Thoracic aorta (tissue), 2 donors: ENCODE measurements around the gene LRRC7. TPM values are rescaled to one million over a fixed set of nuclear protein-coding genes. Genes with fewer than 3 reads are reported as not detected.

ENCODE experiments used
- ATAC-seq: fragments of 150-250 bp; one replicate; pipeline ENCODE4 v1.8.0; 2017; ENCODE audit warnings: low read depth; ENCODE audit not compliant: insufficient number of reproducible peaks, low FRiP score
- DNase-seq: peaks from one replicate; pipeline ENCODE4 v3.0.0-alpha.2; 2020; ENCODE audit warnings: low spot score
- H3K27ac ChIP-seq, 2 donors: fragments of 200-600 bp; sonication (generic); 1 replicate in 1 of 2; 2 replicates in 1 of 2; pipeline ENCODE4 v1.5.1; 2016; ENCODE audit warnings: mild to moderate bottlenecking in 2 of 2, moderate library complexity in 2 of 2
- H3K27me3 ChIP-seq: fragments of 200-600 bp; sonication (generic); replicated peaks from 2 replicates; pipeline ENCODE4 v1.6.0; 2016; ENCODE audit warnings: mild to moderate bottlenecking; ENCODE audit not compliant: insufficient read depth
- H3K36me3 ChIP-seq: fragments of 200-600 bp; sonication (generic); one replicate; pipeline ENCODE4 v1.5.1; 2016
- H3K4me1 ChIP-seq, 2 donors: fragments of 200-600 bp; sonication (generic); 1 replicate in 1 of 2; 2 replicates in 1 of 2; pipeline versions ENCODE4 v1.5.1 to v1.6.0; 2016; ENCODE audit warnings: low read depth in 2 of 2, mild to moderate bottlenecking in 1 of 2; ENCODE audit not compliant: control insufficient read depth in 1 of 2
- H3K4me3 ChIP-seq: fragments of 200-600 bp; sonication (generic); 2 replicates; pipeline ENCODE4 v1.5.1; 2016; ENCODE audit warnings: mild to moderate bottlenecking
- H3K9me3 ChIP-seq: fragments of 200-600 bp; sonication (generic); 2 replicates; pipeline ENCODE4 v1.5.1; 2016
- total RNA-seq, 2 donors: library from RNA; depleted of rRNA; stranded (reverse); fragments of >200 nt; gene quantifications; one replicate each; pipeline versions ENCODE4 v1.1.0 to v1.2.3, GENCODE V29; 2016
- TF ChIP-seq, protein P1 (sequence below): fragments of 200-600 bp; sonication (generic); IDR thresholded peaks from one replicate; pipeline ENCODE4 v1.5.1; 2019; ENCODE audit warnings: antibody characterized with exemption

Gene LRRC7
- total RNA-seq, 2 donors from 2014 or later: 0.14 to 0.35 TPM

DNA sequence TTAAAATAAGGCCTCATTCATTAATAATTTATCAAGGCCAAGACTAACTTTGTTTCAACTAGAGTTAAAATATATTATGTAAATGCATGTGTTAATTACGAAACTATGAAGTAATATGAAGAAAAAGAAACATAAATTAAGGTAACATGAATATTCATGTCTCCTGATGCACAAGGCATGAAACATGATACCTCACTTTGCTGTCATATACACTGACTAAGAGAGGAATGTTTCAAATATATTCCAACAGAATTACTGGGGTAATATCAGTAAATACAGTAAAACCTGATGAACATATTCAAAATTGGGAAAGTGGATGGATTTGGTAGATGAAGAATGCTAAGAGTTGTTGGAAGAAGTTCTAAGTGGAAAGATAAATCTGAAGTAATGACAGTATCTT lies 274.6 kb downstream of the LRRC7 start:
- Histone ChIP-seq H3K4me1 (no peaks in the 10 kb centered on the region), H3K27me3 (no peaks in the 10 kb centered on the region), H3K9me3 (no peaks in the 10 kb centered on the region), H3K36me3 (no peaks in the 10 kb centered on the region), H3K27ac (no peak overlapping the region), H3K4me3 (no peak overlapping the region)
- TF ChIP-seq, protein P1, sequence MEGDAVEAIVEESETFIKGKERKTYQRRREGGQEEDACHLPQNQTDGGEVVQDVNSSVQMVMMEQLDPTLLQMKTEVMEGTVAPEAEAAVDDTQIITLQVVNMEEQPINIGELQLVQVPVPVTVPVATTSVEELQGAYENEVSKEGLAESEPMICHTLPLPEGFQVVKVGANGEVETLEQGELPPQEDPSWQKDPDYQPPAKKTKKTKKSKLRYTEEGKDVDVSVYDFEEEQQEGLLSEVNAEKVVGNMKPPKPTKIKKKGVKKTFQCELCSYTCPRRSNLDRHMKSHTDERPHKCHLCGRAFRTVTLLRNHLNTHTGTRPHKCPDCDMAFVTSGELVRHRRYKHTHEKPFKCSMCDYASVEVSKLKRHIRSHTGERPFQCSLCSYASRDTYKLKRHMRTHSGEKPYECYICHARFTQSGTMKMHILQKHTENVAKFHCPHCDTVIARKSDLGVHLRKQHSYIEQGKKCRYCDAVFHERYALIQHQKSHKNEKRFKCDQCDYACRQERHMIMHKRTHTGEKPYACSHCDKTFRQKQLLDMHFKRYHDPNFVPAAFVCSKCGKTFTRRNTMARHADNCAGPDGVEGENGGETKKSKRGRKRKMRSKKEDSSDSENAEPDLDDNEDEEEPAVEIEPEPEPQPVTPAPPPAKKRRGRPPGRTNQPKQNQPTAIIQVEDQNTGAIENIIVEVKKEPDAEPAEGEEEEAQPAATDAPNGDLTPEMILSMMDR: no peak
- DNase-seq (no peak), ATAC-seq (no peak)

DNA sequence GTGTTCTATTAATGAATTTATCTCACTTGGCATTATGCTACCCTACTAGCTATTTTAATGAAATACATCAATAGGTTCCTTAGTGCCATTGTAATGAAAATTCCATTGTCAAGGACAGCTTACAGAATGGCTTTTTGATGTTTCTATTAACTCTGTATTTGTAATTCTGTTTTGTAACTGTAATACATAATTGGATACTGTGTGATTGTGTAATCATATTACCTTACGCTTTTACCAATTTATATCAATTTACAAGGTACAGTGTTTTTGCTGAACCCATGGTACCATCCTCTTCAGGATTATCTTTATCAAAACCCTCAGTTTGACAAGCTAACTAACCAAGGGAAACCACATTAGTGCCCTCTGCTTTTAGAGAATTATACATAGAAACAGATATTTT lies 277.9 kb downstream of the LRRC7 start:
- no peak overlapping the region for H3K27ac ChIP-seq
- no peaks in the 10 kb centered on the region for H3K4me1 ChIP-seq
- H3K4me3 ChIP-seq: no peak overlapping the region
- DNase-seq (no peak), ATAC-seq (no peak)
- no peaks in the 10 kb centered on the region for H3K27me3 ChIP-seq
- TF ChIP-seq, protein P1: no peak
- H3K9me3 ChIP-seq: no peaks in the 10 kb centered on the region
- no peaks in the 10 kb centered on the region for H3K36me3 ChIP-seq

DNA sequence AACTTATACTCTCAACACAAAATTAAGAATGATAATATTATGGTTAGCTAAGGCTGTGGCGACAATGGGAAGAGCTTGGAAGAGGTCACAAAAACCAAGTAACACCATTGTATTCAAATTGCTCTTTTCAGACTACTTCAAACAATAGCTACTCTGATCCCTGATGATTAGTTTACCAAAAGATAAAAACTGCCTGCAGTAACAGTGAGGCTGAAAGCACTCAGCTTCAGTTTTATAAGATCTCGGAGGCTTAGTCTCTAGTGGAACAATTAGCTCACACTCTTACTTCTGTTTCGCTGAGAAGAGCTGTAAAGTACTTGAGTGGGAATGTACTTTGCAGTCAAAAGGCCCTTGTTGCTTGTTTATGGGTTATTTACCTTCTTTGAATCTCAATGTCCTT lies 278.5 kb downstream of the LRRC7 start:
- Histone ChIP-seq H3K4me3 (no peak overlapping the region), H3K36me3 (no peaks in the 10 kb centered on the region), H3K27me3 (no peaks in the 10 kb centered on the region), H3K27ac (no peak overlapping the region), H3K4me1 (no peaks in the 10 kb centered on the region), H3K9me3 (no peaks in the 10 kb centered on the region)
- ATAC-seq: no peak
- DNase-seq: no peak
- TF ChIP-seq, protein P1: no peak

DNA sequence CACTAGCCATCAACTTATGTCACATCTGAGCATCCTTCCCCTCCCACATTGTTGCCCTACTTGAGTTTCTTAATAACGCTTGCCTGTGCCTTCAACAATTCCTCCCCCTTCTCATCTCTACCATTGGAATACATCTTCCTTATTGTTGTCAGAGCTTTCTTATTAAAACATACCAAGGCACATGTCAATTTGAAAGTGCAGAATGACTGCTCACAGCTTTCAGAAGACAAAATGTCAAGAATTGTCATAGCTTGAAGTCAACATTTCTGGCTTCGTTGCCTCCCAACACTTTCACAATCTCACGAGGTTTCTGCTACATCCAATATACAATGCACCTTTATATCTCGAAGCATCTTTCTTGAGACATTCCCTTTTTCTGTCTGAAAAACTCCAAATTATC lies 279.9 kb downstream of the LRRC7 start:
- no peaks in the 10 kb centered on the region for H3K36me3 ChIP-seq
- no peak overlapping the region for H3K4me3 ChIP-seq
- no peaks in the 10 kb centered on the region for H3K4me1 ChIP-seq
- TF ChIP-seq, protein P1: no peak
- no peaks in the 10 kb centered on the region for H3K9me3 ChIP-seq
- ATAC-seq (no peak), DNase-seq (no peak)
- no peaks in the 10 kb centered on the region for H3K27me3 ChIP-seq
- H3K27ac ChIP-seq: no peak overlapping the region

DNA sequence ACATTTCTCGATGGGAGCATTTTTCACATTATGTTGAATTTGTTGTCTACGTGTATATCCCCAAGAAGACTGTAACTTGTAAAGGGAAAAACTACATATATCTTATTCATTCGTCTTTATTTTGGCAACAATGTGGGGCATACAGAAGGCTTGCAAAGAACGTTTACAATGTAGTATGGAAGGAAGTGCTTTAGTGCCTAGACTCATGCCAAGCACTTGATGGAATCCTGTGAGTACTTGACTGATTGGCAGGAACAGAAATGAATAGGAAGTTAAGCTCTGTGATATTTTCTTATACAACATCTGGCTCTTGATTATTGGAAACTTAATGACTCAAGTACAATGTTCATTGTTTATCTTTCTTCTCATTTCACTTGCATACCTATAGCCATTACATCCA lies 284.4 kb downstream of the LRRC7 start:
- Histone ChIP-seq H3K27ac (no peak overlapping the region), H3K9me3 (no peaks in the 10 kb centered on the region), H3K4me3 (no peak overlapping the region), H3K27me3 (no peaks in the 10 kb centered on the region), H3K36me3 (no peaks in the 10 kb centered on the region), H3K4me1 (no peaks in the 10 kb centered on the region)
- ATAC-seq (no peak), DNase-seq (no peak)
- TF ChIP-seq, protein P1: no peak
